HG03196 (cell line): ENCODE measurements around the gene DLD.
"Not testable (repeated sequence)": the region's sequence is repeated elsewhere in the genome, so short reads cannot be mapped to it uniquely, and the experiment has no call there.

Experiments used
- ATAC-seq: cut with Tn5 transposase; IDR thresholded peaks from one replicate; pipeline ENCODE4 v1.9.1; 2021; ENCODE audit not compliant: unreplicated experiment

Gene DLD

GRCh38 chr7:107911981-107912380 lies 21.0 kb downstream of the DLD start:
- no peak for ATAC-seq

- no peak for ATAC-seq
These were observed 22.9 kb downstream of the DLD start for GRCh38 chr7:107913851-107914250.

- no peak for ATAC-seq
These were observed 23.8 kb downstream of the DLD start for GRCh38 chr7:107914831-107915230.

GRCh38 chr7:107915541-107915940 lies 24.6 kb downstream of the DLD start:
- ATAC-seq: no peak

GRCh38 chr7:107917763-107918651 lies 27.0 kb downstream of the DLD start:
- peak; percentile 82 for ATAC-seq

GRCh38 chr7:107918948-107919347 lies 28.0 kb downstream of the DLD start:
- no peak for ATAC-seq

- no peak for ATAC-seq
These were observed 29.2 kb downstream of the DLD start for GRCh38 chr7:107920048-107920772.

GRCh38 chr7:107921826-107922225 lies 30.8 kb downstream of the DLD start:
- ATAC-seq: not testable (repeated sequence)

GRCh38 chr7:107922886-107923285 lies 31.9 kb downstream of the DLD start:
- no peak for ATAC-seq

GRCh38 chr7:107924841-107925504 lies 34.0 kb downstream of the DLD start:
- ATAC-seq: peak; percentile 92

GRCh38 chr7:107926481-107926880 lies 35.5 kb downstream of the DLD start:
- no peak for ATAC-seq

GRCh38 chr7:107931740-107932515 lies 40.9 kb downstream of the DLD start:
- ATAC-seq: no peak

- ATAC-seq: no peak
These were observed 41.8 kb downstream of the DLD start for GRCh38 chr7:107932805-107933204.

GRCh38 chr7:107933386-107934013 lies 42.5 kb downstream of the DLD start:
- ATAC-seq: no peak

GRCh38 chr7:107934991-107935770 lies 44.2 kb downstream of the DLD start:
- ATAC-seq: no peak

- no peak for ATAC-seq
These were observed 45.3 kb downstream of the DLD start for GRCh38 chr7:107936312-107936711.

GRCh38 chr7:107937531-107937930 lies 46.5 kb downstream of the DLD start:
- ATAC-seq: no peak

- ATAC-seq: no peak
These were observed 47.7 kb downstream of the DLD start for GRCh38 chr7:107938456-107939250.
